Fibroblast of peridontal ligament (primary cell): ENCODE results near the gene SAFB2.

Source experiments
- DNase-seq: peaks from one replicate; pipeline ENCODE4 v3.0.0-alpha.2; 2010; ENCODE audit errors: extremely low read depth

The SAFB2 gene

DNA sequence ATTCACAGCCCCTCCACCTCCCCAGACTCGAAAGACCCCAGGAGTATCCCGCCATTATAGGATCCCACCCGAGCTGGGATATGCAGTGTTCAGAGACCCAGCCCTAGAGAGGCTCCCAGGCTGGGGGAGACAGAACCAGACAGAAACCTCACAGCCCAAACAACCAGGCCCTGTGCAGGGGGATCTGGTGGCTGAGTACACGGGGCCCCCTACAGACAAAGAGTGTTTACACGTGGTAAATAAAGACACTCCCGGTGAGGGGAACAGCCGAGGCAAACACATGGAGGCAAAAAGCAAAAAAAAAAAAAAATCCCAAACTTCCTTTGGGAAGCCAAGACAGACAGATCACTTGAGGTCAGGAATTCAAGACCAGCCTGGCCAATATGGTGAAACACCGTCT, 79.9 kb downstream of the SAFB2 start:
- DNase-seq = no peak

DNA sequence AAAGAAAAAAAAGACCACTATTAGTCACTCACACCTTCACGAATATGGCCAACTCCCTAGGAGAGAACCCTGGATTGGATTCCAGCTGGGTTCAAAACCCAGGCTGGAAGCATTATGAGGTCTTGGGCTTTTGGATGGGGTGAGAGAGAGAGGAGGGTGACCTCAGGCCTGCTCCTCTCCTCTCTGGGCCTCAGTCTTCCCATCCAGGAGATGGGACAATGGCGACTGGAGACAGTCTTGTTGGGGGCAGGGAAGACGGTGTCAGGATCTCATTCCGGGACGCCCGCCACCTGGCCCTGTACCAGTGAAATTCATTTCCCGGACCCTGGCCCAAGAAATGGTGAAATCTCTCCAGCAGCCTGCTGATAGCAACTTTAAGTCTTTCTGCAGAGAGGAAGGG, 81.1 kb downstream of the SAFB2 start:
- no peak for DNase-seq

DNA sequence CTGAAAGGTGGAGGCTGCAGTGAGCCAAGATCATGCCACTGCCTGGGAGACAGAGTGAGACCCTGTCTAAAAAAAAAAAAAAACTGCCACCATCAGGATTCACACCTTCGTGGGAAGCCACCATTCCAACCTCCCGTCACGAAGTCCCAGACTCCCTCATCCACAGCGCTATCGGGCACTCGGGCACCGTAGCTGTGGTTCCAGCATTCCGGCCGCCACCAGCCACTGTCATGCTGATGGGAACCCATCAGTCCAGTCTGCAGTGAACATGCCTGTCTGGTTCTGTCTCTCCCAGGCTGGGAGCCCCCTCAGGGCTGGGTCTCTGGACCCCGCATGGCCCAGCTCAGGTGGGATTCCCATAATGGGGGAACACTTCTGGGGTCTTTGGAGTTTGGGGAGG, 82.4 kb downstream of the SAFB2 start:
- DNase-seq = no peak

DNA sequence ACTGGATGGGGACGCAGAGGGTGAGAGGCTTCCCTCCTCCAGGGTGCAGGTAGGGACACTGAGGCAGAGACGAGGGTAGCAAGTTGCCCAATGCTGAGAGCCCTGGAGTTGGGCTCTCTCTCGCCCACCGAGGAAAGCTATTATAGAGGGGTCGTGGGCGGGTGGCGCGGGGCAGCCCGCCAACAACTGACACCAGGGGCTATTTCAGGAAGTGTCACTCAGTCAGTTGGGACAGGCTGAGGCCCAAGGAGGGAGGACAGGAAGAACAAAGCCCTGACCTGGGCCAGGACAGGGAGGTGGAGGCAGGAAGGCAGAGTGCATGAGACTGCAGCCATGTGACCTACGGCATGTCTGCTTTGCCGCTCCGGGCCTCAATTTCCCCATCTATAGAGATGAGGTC, 84.7 kb downstream of the SAFB2 start:
- DNase-seq = no peak
